Endothelial cell of umbilical vein (primary cell): ENCODE measurements around the gene SIN3B. TPM values are rescaled to one million over a fixed set of nuclear protein-coding genes. Genes with fewer than 3 reads are reported as not detected.

Source experiments
- BruUV-seq: library from RNA; stranded (reverse); fragments of 400-500 nt; replicated peaks from 2 replicates; lab custom pipeline; 2021; lab: Mats Ljungman, UMichigan
- CTCF ChIA-PET: fragments of 300-600, 350-600 bp; sonication (Branson Sonifier 250); formaldehyde crosslinking; loops from one replicate; lab custom pipeline; 2021; ENCODE audit warnings: antibody characterized with exemption, inconsistent platforms; lab: Charles Lee
- POLR2A ChIA-PET: fragments of 300-600, 350-600 bp; sonication (Branson Sonifier 250); formaldehyde crosslinking; loops from one replicate; lab custom pipeline; 2021; ENCODE audit warnings: antibody characterized with exemption, inconsistent platforms; lab: Charles Lee
- DNase-seq: peaks from one replicate; pipeline ENCODE4 v3.0.0-alpha.2; 2011; ENCODE audit warnings: low read depth, low spot score
- FAIRE-seq: peaks from 2 replicates; lab custom pipeline; 2011; peaks lifted over from hg19 to GRCh38; lab: Jason Lieb, UNC
- H2AFZ ChIP-seq: 2 replicates; pipeline ENCODE4 v1.6.0; 2012; ENCODE audit warnings: low read depth, low read length, control low read depth, inconsistent platforms
- H3K27ac ChIP-seq: 2 replicates; pipeline ENCODE4 v1.5.1; 2011; ENCODE audit warnings: low read depth, mild to moderate bottlenecking, control low read depth, low read length, moderate library complexity; ENCODE audit not compliant: insufficient read depth
- H3K27me3 ChIP-seq, 2 experiments: 2 replicates each; pipeline versions ENCODE4 v1.6.0 to v1.6.1; 2011; ENCODE audit warnings: low read length in 2 of 2, mixed read lengths in 1 of 2; ENCODE audit not compliant: control insufficient read depth in 2 of 2, insufficient read depth in 2 of 2
- H3K36me3 ChIP-seq, 2 experiments: 2 replicates in 1 of 2; 3 replicates in 1 of 2; pipeline ENCODE4 v1.5.1; 2011; ENCODE audit warnings: low read length in 2 of 2, mild to moderate bottlenecking in 1 of 2, moderate library complexity in 1 of 2; ENCODE audit not compliant: control insufficient read depth in 2 of 2, insufficient read depth in 2 of 2; ENCODE audit errors: extremely low read depth in 1 of 2
- H3K4me1 ChIP-seq: 3 replicates; pipeline ENCODE4 v1.5.1; 2011; ENCODE audit warnings: mild to moderate bottlenecking, low read length; ENCODE audit not compliant: control insufficient read depth, insufficient read depth; ENCODE audit errors: extremely low read depth
- H3K4me2 ChIP-seq: 2 replicates; pipeline ENCODE4 v1.6.1; 2011; ENCODE audit warnings: low read length, control low read depth, mixed read lengths; ENCODE audit not compliant: insufficient read depth
- H3K4me3 ChIP-seq, 3 experiments: fragments of 200-600 bp in 1 of 3; sonication (generic), shearing (Covaris generic) in 1 of 3; replicated peaks in 1 of 3; 2 replicates each; pipeline ENCODE4 v1.5.1; 2011 to 2016; ENCODE audit warnings: control low read depth in 3 of 3, low read length in 3 of 3, mild to moderate bottlenecking in 2 of 3, inconsistent platforms in 1 of 3, low read depth in 1 of 3, moderate library complexity in 1 of 3; ENCODE audit not compliant: insufficient read depth in 1 of 3
- H3K79me2 ChIP-seq: 2 replicates; pipeline ENCODE4 v1.6.0; 2012; ENCODE audit warnings: low read length, inconsistent platforms; ENCODE audit not compliant: control insufficient read depth, insufficient read depth
- H3K9ac ChIP-seq: replicated peaks from 2 replicates; pipeline ENCODE3; 2011; ENCODE audit warnings: low read length, control low read depth; ENCODE audit not compliant: insufficient read depth; ENCODE audit errors: extremely low read depth
- H3K9me1 ChIP-seq: replicated peaks from 3 replicates; pipeline ENCODE4 v1.6.0; 2011; ENCODE audit warnings: mild to moderate bottlenecking, low read length; ENCODE audit not compliant: control insufficient read depth, insufficient read depth; ENCODE audit errors: extremely low read depth
- H3K9me3 ChIP-seq: replicated peaks from 2 replicates; pipeline ENCODE4 v1.5.1; 2012; ENCODE audit warnings: low read length, inconsistent platforms; ENCODE audit not compliant: control insufficient read depth, insufficient read depth
- H4K20me1 ChIP-seq: replicated peaks from 2 replicates; pipeline ENCODE3; 2011; ENCODE audit warnings: mild to moderate bottlenecking, low read length; ENCODE audit not compliant: control insufficient read depth, insufficient read depth; ENCODE audit errors: extremely low read depth
- EZH2 ChIP-seq: IDR thresholded peaks from 2 replicates; pipeline ENCODE4 v1.6.1; 2012; ENCODE audit warnings: borderline replicate concordance, low read depth, mild to moderate bottlenecking, moderate library complexity, low read length, inconsistent platforms; ENCODE audit not compliant: severe bottlenecking
- FOS ChIP-seq: IDR thresholded peaks from 2 replicates; pipeline ENCODE4 v1.6.1; 2011; ENCODE audit warnings: mild to moderate bottlenecking, low read length, moderate library complexity, borderline replicate concordance; ENCODE audit not compliant: insufficient read depth
- GATA2 ChIP-seq: IDR thresholded peaks from 2 replicates; pipeline ENCODE4 v1.7.0; 2011; ENCODE audit warnings: low read depth, mild to moderate bottlenecking, moderate library complexity, mixed read lengths, low read length; ENCODE audit not compliant: insufficient read length, insufficient read depth
- JUN ChIP-seq: IDR thresholded peaks from 2 replicates; pipeline ENCODE4 v1.6.1; 2011; ENCODE audit warnings: borderline replicate concordance, low read depth; ENCODE audit not compliant: insufficient read length, insufficient read depth
- MYC ChIP-seq: IDR thresholded peaks from one replicate; pipeline ENCODE4 v1.6.1; 2011; ENCODE audit warnings: mild to moderate bottlenecking, low read depth, low read length
- POLR2A ChIP-seq: IDR thresholded peaks from 2 replicates; pipeline ENCODE4 v1.6.1; 2012; ENCODE audit warnings: low read depth, mild to moderate bottlenecking, control low read depth, low read length
- POLR2AphosphoS5 ChIP-seq: IDR thresholded peaks from 2 replicates; pipeline ENCODE4 v1.6.1; 2012; ENCODE audit warnings: low read depth, mild to moderate bottlenecking, control low read depth, low read length, moderate library complexity; ENCODE audit not compliant: insufficient read depth
- dilution Hi-C: fragments of 300-500 bp; cut with MboI; formaldehyde crosslinking; loops from one replicate; pipeline ENCODE4 v1.15.0; 2019; ENCODE audit warnings: low sequenced_read_pairs; ENCODE audit not compliant: extremely low pct_ligation_motif_present
- intact Hi-C: fragments of 100-400 bp; cut with micrococcal nuclease; formaldehyde crosslinking; loops from one replicate; pipeline ENCODE4 v1.10.0; 2022
- polyA plus RNA-seq, 4 experiments: library from polyadenylated mRNA; depleted of rRNA in 3 of 4; stranded (reverse) in 3 of 4; unstranded in 1 of 4; fragments of >200 nt; gene quantifications; 2 replicates each; pipeline versions ENCODE4 v1.2.1 to v1.2.3, GENCODE V29; 2011 to 2012; ENCODE audit warnings: missing spikeins in 1 of 4
- total RNA-seq: library from RNA; stranded (reverse); gene quantifications from 2 replicates; pipeline ENCODE4 v1.2.3, GENCODE V29; 2021
- TF ChIP-seq, protein P1 (sequence below): IDR thresholded peaks from 2 replicates; pipeline ENCODE4 v1.6.1; 2011; ENCODE audit not compliant: insufficient read depth, insufficient read length
- TF ChIP-seq, protein P2 (sequence below), 2 donors: IDR thresholded peaks; 1 replicate in 1 of 2; 2 replicates in 1 of 2; pipeline ENCODE4 v1.5.1; 2011; ENCODE audit warnings: low read length in 2 of 2, mild to moderate bottlenecking in 2 of 2, moderate library complexity in 2 of 2, control low read depth in 1 of 2, inconsistent platforms in 1 of 2, low read depth in 1 of 2; ENCODE audit not compliant: insufficient read depth in 1 of 2; ENCODE audit errors: extremely low read depth in 1 of 2

Gene SIN3B
- total and polyA plus RNA-seq, 2 donors (not counting 3 experiments of a cell fraction or from before 2014, with no cell fraction given) = 46.2 to 75.0 TPM

DNA sequence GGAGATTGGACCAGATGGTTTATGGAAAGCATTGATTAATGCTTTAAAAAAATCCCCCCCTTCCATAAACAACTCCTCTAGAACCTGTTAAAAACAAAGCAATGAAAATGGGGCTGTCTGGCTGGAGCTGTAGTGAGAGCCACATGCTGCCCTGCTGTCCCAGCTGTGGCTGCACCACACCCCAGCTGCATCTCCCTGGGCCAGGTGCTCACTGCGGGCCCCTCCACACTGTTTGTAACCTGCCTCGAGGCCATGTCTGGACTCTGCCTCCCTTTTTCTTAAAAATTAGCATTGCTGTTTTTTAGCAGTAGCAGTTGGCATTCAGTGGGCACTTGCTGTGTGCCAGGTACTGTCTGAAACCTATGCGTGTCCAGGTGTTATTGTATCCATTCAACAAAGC lies 44.4 kb downstream of the SIN3B start:
- peaks cover 23 to 38% of the 10 kb centered on the region in 2 experiments for H3K36me3 ChIP-seq
- H3K27ac ChIP-seq = no peak overlapping the region
- FAIRE-seq = no peak
- H2AFZ ChIP-seq = no peak overlapping the region
- BruUV-seq = no TSS peak
- H3K9ac ChIP-seq = no peak overlapping the region
- H3K4me3 ChIP-seq = no peak overlapping the region
- no peaks in the 10 kb centered on the region for H3K9me3 ChIP-seq
- dilution Hi-C loops (no loop called here), intact Hi-C loops (no loop called here)
- H3K27me3 ChIP-seq = no peaks in the 10 kb centered on the region
- DNase-seq = no peak
- no peaks in the 10 kb centered on the region for H4K20me1 ChIP-seq
- CTCF ChIA-PET = no interaction called here
- no peak overlapping the region for H3K4me2 ChIP-seq
- TF ChIP-seq POLR2A (no peak), GATA2 (no peak), MYC (no peak), FOS (no peak), JUN (no peak), POLR2AphosphoS5 (no peak), EZH2 (no peak)
- TF ChIP-seq, protein P1, sequence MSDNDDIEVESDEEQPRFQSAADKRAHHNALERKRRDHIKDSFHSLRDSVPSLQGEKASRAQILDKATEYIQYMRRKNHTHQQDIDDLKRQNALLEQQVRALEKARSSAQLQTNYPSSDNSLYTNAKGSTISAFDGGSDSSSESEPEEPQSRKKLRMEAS = no peak
- TF ChIP-seq, protein P2, sequence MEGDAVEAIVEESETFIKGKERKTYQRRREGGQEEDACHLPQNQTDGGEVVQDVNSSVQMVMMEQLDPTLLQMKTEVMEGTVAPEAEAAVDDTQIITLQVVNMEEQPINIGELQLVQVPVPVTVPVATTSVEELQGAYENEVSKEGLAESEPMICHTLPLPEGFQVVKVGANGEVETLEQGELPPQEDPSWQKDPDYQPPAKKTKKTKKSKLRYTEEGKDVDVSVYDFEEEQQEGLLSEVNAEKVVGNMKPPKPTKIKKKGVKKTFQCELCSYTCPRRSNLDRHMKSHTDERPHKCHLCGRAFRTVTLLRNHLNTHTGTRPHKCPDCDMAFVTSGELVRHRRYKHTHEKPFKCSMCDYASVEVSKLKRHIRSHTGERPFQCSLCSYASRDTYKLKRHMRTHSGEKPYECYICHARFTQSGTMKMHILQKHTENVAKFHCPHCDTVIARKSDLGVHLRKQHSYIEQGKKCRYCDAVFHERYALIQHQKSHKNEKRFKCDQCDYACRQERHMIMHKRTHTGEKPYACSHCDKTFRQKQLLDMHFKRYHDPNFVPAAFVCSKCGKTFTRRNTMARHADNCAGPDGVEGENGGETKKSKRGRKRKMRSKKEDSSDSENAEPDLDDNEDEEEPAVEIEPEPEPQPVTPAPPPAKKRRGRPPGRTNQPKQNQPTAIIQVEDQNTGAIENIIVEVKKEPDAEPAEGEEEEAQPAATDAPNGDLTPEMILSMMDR (IDR thresholded peaks at IDR 0.05; ENCODE audit: extremely low read depth in 1 of 2, insufficient read depth in 1 of 2, low read depth in 1 of 2, low read length in 2 of 2) = no peak
- H3K79me2 ChIP-seq = peaks cover 27% of the 10 kb centered on the region
- no peaks in the 10 kb centered on the region for H3K9me1 ChIP-seq
- POLR2A ChIA-PET = no interaction called here
- peaks cover 27% of the 10 kb centered on the region for H3K4me1 ChIP-seq
